GM12878 (cell line): ENCODE measurements around the gene KIAA0319L. TPM values are rescaled to one million over a fixed set of nuclear protein-coding genes. Genes with fewer than 3 reads are reported as not detected.

Source experiments
- CBX3 ChIP-seq: fragments of 200-600 bp; sonication (generic); IDR thresholded peaks from 2 replicates; pipeline ENCODE4 v1.6.1; 2016; ENCODE audit warnings: low read depth, borderline replicate concordance
- CUX1 ChIP-seq: IDR thresholded peaks from 2 replicates; pipeline ENCODE4 v1.6.1; 2012; ENCODE audit warnings: improper control_type of control experiment, low read depth, low read length; ENCODE audit not compliant: insufficient replicate concordance
- EGR1 ChIP-seq, 2 experiments: IDR thresholded peaks; 1 replicate in 1 of 2; 2 replicates in 1 of 2; pipeline ENCODE4 v1.6.1; 2011 to 2012; ENCODE audit warnings: low read depth in 2 of 2, low read length in 2 of 2, borderline replicate concordance in 1 of 2, mild to moderate bottlenecking in 1 of 2, moderate library complexity in 1 of 2
- IKZF2 ChIP-seq, 2 experiments: fragments of 450-650 bp; IDR thresholded peaks; 2 replicates each; pipeline ENCODE4 v1.6.1; 2017; ENCODE audit warnings: mild to moderate bottlenecking in 2 of 2, moderate library complexity in 2 of 2
- NRF1 ChIP-seq: conservative IDR thresholded peaks from 2 replicates; pipeline ENCODE4 v1.6.1; 2011; ENCODE audit warnings: mild to moderate bottlenecking, low read depth, low read length, improper control_type of control experiment
- RCOR1 ChIP-seq: conservative IDR thresholded peaks from 2 replicates; pipeline ENCODE4 v1.6.1; 2012; ENCODE audit warnings: low read depth, low read length, improper control_type of control experiment
- RELA ChIP-seq: fragments of 450-650 bp; IDR thresholded peaks from 2 replicates; pipeline ENCODE4 v1.8.0; 2014; ENCODE audit warnings: borderline replicate concordance; ENCODE audit not compliant: partially characterized antibody
- RELB ChIP-seq: fragments of 450-650 bp; IDR thresholded peaks from 2 replicates; pipeline ENCODE4 v1.6.1; 2017; ENCODE audit warnings: low read depth, mild to moderate bottlenecking, moderate library complexity
- TCF7 ChIP-seq: IDR thresholded peaks from 2 replicates; pipeline ENCODE4 v1.6.1; 2014; ENCODE audit warnings: antibody characterized with exemption, borderline replicate concordance
- USF1 ChIP-seq: IDR thresholded peaks from 2 replicates; pipeline ENCODE4 v1.6.1; 2011; ENCODE audit warnings: borderline replicate concordance, low read depth, mild to moderate bottlenecking, moderate library complexity, mixed read lengths, low read length; ENCODE audit not compliant: insufficient read depth; ENCODE audit errors: extremely low read length
- polyA plus RNA-seq, 11 experiments: library from polyadenylated mRNA; depleted of rRNA in 4 of 11; unstranded in 6 of 11; stranded (reverse) in 5 of 11; fragments of >200 nt; fragmentation: Nextera tagmentation in 4 of 11; fragmentation: Illumina TruSeq in 1 of 11; extraction: Ambion mirVana in 4 of 11; extraction: Trizol in 1 of 11; gene quantifications; 1 replicate in 1 of 11; 2 replicates in 10 of 11; pipeline versions ENCODE4 v1.2.1 to v1.2.3, GENCODE V29; 2011 to 2016; ENCODE audit warnings: inconsistent platforms in 2 of 11, missing spikeins in 2 of 11, low read depth in 1 of 11
- total RNA-seq, 4 experiments: library from RNA; depleted of rRNA in 3 of 4; stranded (reverse); fragments of >200 nt in 3 of 4; fragmentation: Illumina TruSeq in 1 of 4; extraction: Trizol in 1 of 4; gene quantifications; 2 replicates each; pipeline versions ENCODE4 v1.2.1 to v1.2.3, GENCODE V29; 2013 to 2021
- TF ChIP-seq, protein P1 (sequence below): fragments of 450-650 bp; IDR thresholded peaks from 2 replicates; pipeline ENCODE4 v1.6.1; 2017; ENCODE audit warnings: antibody characterized with exemption, mild to moderate bottlenecking, moderate library complexity
- TF ChIP-seq, protein P2 (sequence below): fragments of 450-650 bp; IDR thresholded peaks from 2 replicates; pipeline ENCODE4 v1.6.1; 2016; ENCODE audit warnings: mild to moderate bottlenecking, moderate library complexity, borderline replicate concordance

KIAA0319L gene
- total and polyA plus RNA-seq, 10 of the 15 experiments (the other 5 are each of a cell fraction or from before 2014, with no cell fraction given): 2.6 to 57.8 (median 25.4) TPM

- TF ChIP-seq, protein P1, sequence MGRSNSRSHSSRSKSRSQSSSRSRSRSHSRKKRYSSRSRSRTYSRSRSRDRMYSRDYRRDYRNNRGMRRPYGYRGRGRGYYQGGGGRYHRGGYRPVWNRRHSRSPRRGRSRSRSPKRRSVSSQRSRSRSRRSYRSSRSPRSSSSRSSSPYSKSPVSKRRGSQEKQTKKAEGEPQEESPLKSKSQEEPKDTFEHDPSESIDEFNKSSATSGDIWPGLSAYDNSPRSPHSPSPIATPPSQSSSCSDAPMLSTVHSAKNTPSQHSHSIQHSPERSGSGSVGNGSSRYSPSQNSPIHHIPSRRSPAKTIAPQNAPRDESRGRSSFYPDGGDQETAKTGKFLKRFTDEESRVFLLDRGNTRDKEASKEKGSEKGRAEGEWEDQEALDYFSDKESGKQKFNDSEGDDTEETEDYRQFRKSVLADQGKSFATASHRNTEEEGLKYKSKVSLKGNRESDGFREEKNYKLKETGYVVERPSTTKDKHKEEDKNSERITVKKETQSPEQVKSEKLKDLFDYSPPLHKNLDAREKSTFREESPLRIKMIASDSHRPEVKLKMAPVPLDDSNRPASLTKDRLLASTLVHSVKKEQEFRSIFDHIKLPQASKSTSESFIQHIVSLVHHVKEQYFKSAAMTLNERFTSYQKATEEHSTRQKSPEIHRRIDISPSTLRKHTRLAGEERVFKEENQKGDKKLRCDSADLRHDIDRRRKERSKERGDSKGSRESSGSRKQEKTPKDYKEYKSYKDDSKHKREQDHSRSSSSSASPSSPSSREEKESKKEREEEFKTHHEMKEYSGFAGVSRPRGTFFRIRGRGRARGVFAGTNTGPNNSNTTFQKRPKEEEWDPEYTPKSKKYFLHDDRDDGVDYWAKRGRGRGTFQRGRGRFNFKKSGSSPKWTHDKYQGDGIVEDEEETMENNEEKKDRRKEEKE: no peak
- TF ChIP-seq RELA (peak; percentile 63), IKZF2 (IDR thresholded peaks at IDR 0.05) (peak in 1 of 2 experiments; percentile 47; a peak in 2 of 4 replicates), NRF1 (no peak; the same call in 1 of the 2 replicates), CUX1 (no peak), EGR1 (IDR thresholded peaks at IDR 0.05; ENCODE audit: borderline replicate concordance in 1 of 2, low read depth in 2 of 2, low read length in 2 of 2) (peak; percentile 75 to 100), RCOR1 (no peak), CBX3 (no peak), USF1 (no peak), TCF7 (no peak), RELB (peak; percentile 57; the same call in 1 of the 2 replicates)
- TF ChIP-seq, protein P2, sequence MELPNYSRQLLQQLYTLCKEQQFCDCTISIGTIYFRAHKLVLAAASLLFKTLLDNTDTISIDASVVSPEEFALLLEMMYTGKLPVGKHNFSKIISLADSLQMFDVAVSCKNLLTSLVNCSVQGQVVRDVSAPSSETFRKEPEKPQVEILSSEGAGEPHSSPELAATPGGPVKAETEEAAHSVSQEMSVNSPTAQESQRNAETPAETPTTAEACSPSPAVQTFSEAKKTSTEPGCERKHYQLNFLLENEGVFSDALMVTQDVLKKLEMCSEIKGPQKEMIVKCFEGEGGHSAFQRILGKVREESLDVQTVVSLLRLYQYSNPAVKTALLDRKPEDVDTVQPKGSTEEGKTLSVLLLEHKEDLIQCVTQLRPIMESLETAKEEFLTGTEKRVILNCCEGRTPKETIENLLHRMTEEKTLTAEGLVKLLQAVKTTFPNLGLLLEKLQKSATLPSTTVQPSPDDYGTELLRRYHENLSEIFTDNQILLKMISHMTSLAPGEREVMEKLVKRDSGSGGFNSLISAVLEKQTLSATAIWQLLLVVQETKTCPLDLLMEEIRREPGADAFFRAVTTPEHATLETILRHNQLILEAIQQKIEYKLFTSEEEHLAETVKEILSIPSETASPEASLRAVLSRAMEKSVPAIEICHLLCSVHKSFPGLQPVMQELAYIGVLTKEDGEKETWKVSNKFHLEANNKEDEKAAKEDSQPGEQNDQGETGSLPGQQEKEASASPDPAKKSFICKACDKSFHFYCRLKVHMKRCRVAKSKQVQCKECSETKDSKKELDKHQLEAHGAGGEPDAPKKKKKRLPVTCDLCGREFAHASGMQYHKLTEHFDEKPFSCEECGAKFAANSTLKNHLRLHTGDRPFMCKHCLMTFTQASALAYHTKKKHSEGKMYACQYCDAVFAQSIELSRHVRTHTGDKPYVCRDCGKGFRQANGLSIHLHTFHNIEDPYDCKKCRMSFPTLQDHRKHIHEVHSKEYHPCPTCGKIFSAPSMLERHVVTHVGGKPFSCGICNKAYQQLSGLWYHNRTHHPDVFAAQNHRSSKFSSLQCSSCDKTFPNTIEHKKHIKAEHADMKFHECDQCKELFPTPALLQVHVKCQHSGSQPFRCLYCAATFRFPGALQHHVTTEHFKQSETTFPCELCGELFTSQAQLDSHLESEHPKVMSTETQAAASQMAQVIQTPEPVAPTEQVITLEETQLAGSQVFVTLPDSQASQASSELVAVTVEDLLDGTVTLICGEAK: no peak; the same call in none of the 2 replicates
Measured at GRCh38 chr1:35557611-35558373, 589 bp upstream of the KIAA0319L start, which contains the start of gene NCDN (continued).
